ENCODE results near the gene ABLIM1.
A peak's percentile ranks its signal among the peaks of the same experiment; 100 is the strongest.

The ABLIM1 gene

GRCh38 chr10:114518401-114519305 is 139.4 kb downstream of the ABLIM1 start:
- DNase-seq (ENCODE audit: low read depth), result no peak

GRCh38 chr10:114517368-114518250 is 140.5 kb downstream of the ABLIM1 start:
- no peak for DNase-seq (ENCODE audit: low read depth)

- DNase-seq (ENCODE audit: low read depth), result no peak
Observed at GRCh38 chr10:114516356-114516755, 141.7 kb downstream of the ABLIM1 start.

- no peak for DNase-seq (ENCODE audit: low read depth)
Observed at GRCh38 chr10:114515298-114515914, 142.7 kb downstream of the ABLIM1 start.

GRCh38 chr10:114513381-114513792 is 144.7 kb downstream of the ABLIM1 start:
- DNase-seq (ENCODE audit: low read depth), result no peak

DNA sequence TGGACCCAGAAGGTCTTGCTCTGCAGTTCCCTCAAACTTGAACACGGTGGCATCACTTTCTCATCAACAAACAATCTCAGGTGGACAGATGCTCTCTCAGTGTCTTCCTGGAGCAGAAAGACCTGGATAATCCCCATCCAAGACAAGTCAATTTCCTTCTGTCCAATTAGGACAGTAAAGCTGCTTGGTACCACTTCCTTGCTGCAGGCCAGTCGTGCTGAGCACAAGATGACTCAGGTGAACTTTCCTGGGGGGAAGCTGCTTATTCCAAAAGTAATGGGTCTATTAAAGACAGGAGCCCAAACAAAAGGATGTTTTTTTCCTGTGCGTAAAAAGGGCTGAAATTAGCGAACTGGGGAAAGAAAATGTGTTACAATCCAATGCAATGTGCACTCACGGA is 146.2 kb downstream of the ABLIM1 start:
- DNase-seq (ENCODE audit: low read depth), result no peak

DNA sequence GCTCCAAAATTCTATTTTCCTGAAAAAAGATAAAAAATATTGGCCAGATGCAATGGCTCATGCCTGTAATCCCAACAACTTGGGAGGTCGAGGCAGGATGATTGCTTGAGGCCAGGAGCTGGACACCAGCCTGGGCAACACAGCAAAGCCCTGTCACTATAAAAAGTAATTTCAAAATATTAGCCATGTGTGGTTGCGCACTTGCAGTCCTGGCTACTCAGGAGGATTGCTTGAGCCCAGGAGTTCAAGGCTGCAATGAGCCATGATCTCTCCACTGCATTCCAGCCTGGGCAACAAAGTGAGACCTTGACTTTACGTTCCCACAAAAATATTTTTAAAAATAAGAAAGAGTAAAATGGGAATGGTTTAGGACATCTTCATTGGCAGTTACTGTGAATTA is 149.7 kb downstream of the ABLIM1 start:
- no peak for DNase-seq (ENCODE audit: low read depth)

GRCh38 chr10:114507449-114507848 is 150.6 kb downstream of the ABLIM1 start:
- DNase-seq (ENCODE audit: low read depth), result no peak

GRCh38 chr10:114506871-114507385 is 151.1 kb downstream of the ABLIM1 start:
- DNase-seq (ENCODE audit: low read depth), result no peak

DNA sequence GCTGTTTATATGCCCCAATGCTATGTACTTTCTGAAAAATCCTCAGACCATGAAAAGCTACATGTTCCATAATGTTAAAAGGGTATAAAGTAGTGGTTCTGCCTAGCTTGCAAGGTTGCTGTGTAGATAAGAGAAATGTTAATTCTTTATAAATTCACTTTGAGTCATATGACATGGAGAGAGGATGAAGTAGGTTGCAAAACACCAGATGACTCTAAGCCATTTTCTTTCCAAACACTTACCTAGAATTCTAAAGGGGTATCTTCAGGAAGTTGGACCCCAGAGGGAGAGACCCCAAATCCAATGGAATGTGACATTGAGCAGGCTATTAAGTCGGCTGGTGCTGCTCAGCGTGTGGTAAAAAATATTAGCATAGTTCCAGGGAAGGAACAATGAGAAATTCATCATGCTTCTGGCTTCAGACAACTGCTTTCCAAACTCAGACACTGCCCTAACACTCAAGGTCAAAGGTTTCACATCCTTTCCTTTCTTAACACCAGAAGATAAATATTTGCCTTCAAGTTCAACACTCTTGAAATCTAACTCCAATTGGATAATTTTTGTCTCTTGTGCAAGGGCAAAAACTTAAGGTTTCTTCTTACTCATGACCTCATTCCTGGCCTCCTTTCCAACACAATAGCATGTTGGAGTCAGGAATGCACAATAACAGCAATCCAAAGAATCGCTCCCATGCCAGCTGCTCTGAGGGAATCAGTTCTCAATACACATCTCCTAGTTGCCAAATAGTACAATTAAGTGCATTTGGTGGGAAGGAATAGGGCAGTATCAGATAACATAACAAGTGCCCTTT is 153.1 kb downstream of the ABLIM1 start:
- DNase-seq (ENCODE audit: low read depth), result no peak

- DNase-seq (ENCODE audit: low read depth), result no peak
Observed at GRCh38 chr10:114502074-114502473, 156.0 kb downstream of the ABLIM1 start.

DNA sequence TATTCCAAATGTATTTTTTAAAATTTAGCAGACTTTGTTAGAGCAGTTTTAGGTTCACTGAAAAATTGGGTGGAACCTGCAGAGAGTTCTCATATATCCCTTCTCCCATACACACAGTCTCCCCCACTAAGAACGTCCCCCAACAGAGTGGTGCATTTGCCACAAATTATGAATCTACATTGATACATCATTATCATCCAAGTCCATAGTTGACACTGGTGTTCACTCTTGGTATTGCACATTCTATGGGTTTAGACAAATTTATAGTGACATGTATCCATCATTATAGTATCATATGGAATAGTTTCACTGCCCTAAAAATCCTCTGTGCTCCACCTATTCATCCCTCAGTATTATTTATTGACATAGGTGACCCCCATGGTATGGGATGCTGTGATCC is 156.4 kb downstream of the ABLIM1 start:
- no peak for DNase-seq (ENCODE audit: low read depth)

DNA sequence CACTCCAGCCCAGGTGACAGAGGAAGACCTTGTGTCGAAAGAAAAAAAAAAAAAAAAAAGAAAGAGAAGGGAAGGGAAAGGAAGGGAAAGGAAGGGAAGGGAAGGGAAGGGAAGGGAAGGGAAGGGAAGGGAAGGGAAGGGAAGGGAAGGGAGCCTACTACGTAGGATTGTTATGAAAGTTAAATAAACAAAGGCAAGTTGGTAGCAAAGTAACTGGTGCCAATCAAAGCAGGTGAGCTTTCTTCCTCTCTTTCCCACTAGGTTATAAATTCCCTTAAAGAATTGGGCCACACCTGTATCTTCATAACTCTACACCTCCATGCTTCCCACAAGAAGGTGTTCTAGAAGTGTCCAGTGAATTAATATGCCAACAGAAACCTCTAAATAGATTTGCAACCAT is 157.4 kb downstream of the ABLIM1 start:
- no peak for DNase-seq (ENCODE audit: low read depth)

GRCh38 chr10:114499630-114500190 is 158.4 kb downstream of the ABLIM1 start:
- peak; percentile 85 for DNase-seq (ENCODE audit: low read depth)

GRCh38 chr10:114499116-114499515 is 159.0 kb downstream of the ABLIM1 start:
- no peak for DNase-seq (ENCODE audit: low read depth)

DNA sequence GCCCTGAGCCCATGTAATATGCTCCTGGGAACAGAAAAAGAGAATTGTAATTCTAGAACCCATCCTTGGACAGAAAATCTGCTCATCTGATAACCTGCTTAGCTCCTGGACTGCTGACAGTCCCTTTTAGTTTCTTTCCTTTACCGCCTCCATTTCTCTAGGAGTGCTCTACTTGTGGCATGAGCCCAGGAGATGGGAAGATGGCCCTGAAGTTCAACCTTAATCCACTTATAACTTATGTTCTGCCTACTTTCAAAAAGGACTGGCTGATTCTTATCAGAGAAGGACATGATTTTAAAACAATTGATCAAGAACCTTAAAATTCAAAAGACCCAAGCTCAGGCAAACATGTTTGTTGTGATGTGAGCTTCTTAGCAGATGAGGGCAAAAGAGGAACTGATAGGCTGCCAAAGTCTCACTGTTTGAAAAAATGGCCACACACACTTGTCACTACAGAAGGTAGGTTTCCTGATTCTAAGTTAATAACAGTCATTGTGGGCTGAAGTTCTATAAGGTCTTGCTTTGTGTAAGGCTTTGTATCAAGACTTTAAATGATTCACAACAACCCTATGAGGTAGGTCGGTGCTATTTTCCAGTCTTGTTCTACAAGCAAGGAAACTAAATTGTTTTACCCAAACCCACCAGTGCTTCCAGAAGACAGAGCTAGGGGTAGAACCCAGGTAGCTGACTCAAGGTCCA is 159.5 kb downstream of the ABLIM1 start:
- no peak for DNase-seq (ENCODE audit: low read depth)

GRCh38 chr10:114495303-114495702 is 162.8 kb downstream of the ABLIM1 start:
- no peak for DNase-seq (ENCODE audit: low read depth)

DNA sequence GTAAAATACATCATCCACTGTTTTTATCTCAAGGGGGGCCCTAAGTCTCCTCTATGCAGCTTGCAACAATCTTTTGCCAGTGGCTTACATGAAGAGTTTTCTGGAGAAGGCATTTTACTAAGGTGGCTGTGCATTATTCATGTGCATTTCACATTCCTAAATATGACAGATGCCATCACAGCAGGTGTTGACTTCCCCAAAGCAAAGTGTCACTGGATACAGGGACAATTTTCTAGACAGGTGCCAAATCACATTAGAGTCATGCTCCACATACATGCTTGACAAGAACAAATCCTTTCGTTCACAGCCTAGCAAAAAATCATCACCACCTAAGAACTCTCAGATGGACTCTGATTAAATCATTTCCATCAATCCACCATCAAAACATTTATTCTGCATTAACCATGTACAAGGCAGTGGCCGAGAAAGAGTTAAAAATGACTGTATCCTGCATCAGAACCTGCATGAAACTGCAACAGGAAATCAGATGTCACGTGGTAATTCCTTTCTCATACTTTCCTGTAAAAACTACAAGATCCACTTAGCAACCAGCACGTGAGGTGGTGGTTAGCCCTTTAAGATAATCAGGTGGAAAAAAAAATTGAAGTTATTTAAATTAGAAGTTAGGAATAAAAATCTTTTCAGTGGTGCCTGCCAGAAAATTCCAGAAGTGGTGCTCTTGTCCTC is 165.6 kb downstream of the ABLIM1 start:
- peak; percentile 34 for DNase-seq (ENCODE audit: low read depth)

DNA sequence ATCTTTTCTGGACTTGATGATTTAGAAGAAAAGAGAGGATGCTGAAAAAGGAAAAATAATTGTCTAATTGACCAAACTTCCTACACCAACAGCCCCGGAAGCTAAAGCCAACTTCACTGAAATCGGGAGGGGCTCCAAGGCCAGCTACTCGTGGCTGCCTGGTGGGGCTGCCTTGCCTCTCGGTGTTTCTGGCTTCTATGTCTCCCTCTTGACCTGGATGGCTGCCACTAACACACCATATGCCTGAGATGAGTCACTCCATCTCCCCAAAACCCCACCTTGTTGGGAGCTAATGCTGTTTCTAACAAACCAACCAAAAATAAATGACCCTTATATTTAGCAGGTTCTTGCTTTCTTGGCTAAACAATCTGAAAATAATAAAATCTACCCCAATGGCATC is 166.1 kb downstream of the ABLIM1 start:
- DNase-seq (ENCODE audit: low read depth), result no peak

DNA sequence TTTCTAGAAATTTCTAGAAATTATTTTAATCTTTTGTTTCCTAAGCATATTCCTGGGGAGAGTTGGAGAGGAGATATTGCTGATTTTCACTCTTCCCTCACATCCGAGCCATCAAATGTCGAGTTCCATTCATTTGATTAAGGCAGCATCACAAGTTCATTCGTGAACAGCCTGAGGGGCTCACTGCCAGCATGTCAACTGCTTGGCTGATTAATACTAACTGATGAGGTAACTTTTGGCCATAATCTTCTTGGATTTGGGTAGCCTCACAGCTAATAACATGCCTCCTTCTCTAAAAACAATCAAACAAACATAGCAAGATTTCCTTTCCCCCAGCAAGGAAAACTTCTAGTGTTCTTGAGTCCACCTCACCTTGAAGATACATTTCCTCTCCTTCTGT is 166.7 kb downstream of the ABLIM1 start:
- no peak for DNase-seq (ENCODE audit: low read depth)

Measured in stimulated activated CD4-positive, alpha-beta T cell treated with anti-CD3 and anti-CD28 coated beads, Interleukin-2, amount 100 ng/mL, for 4 hours (primary cell).